ENCODE measurements around the gene HOXD10.

Gene HOXD10

GRCh38 chr2:176082824-176083751 is 33.5 kb upstream of the HOXD10 start:
- DNase-seq (ENCODE audit: low read depth in 2 of 2): no peak

GRCh38 chr2:176083796-176084261 is 32.7 kb upstream of the HOXD10 start, which contains the start of gene EVX2:
TSS of gene EVX2 (minus strand) at chr2:176083962. CDS start at chr2:176083776, 186 bp downstream.
- DNase-seq (ENCODE audit: low read depth in 2 of 2): no peak

DNA sequence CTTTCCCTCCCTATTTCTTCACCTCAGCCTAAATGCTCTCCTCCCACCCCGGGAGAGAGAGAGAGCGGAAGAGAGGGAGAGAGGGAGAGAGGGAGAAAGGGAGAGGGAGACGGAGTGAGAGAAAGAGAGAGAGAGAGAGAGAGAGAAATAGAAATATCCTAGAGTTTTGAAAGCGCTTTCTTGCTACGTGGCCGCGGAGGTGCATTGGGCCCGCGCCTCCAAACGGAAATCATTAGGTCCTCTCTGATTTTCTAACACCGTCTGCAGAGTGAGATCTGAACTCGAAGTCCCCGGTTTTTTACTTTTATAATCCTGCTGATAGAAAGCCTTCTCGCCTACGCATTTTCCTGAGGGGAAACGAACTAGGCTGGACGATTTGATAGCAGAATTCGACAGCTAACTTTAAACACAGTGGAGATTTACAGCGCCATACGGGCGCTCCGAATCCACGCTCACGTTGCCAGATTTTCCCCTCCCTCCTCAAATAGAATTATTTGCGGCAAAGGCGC is 31.9 kb upstream of the HOXD10 start:
- DNase-seq (ENCODE audit: low read depth in 2 of 2): no peak

DNA sequence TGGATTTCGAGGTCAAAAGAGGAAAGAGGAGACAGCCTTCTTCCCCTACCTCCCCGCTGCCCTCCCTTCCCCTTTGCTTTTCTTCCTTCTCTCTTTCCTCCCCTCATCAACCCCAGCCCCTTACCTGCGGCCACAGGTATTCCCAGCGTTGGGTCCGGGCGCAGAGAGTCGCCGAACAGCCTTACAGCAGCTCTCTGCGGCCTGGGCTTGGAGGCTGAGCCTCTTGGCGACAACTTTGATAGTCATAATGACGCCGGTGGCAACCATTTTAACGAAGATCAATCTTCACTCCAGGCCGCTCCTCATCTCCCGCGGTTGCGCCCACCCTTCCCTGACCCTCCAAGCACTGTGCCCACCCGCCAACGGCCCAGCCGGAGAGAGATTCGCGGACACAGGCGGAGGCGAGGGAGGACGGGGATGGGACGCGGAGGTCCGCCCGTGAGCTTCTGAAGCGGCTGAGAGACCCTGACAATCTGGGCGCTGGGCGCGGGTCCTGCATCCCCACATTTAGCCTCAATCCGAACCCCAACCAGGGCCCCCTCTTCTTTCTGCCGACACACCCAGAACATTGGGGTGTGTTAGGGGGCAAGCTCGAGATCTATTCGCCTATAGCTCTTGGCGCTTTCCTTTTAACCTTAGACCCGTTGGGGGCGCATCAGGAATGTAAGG is 31.3 kb upstream of the HOXD10 start:
- no peak for DNase-seq (ENCODE audit: low read depth in 2 of 2)

GRCh38 chr2:176085861-176086771 is 30.5 kb upstream of the HOXD10 start:
- no peak for DNase-seq (ENCODE audit: low read depth in 2 of 2)

GRCh38 chr2:176087330-176088047 is 29.1 kb upstream of the HOXD10 start:
- no peak for DNase-seq (ENCODE audit: low read depth in 2 of 2)

DNA sequence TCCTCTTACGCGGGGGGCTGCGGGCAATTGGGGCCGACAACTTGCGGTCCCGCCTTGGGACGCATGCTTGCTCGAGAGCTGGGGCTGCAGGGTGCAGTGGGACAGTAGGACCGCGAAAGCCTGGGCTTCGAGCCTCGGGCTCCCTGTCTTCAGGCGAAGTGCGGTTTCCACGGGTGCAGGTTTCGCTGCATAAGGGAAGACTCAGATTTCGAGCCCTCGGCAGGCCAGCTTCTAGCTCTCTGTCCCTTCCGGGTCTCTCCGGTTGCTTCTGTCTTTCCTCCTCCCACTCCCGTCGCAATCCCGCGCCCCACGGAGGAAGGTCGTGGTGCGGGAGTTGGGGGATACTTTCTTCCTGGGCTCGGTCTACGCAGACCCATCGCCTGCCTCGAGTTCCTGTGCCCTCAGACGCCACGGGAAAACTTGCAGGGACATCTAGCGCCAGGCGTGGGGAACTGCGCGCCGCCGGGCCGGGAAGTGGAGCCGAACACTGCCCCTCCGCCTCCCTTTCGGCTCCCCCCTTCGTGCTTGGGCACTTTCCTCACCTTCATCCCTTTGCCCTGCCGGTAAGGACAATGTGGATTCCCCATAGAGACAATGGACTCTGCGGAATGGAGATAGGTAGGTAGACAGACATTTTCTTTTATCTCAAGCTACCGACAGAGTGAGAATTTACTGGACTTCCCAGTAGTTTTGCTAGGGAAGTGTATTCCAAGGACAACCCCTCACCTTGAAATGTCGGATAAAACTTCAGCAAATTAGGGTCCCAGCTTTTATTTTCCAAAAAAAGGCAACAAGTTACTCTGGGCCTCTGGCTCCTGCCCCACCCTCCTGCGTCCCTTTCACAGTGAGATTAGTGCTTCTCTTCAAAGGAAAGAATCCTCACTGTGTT is 28.3 kb upstream of the HOXD10 start:
- no peak for DNase-seq (ENCODE audit: low read depth in 2 of 2)

DNA sequence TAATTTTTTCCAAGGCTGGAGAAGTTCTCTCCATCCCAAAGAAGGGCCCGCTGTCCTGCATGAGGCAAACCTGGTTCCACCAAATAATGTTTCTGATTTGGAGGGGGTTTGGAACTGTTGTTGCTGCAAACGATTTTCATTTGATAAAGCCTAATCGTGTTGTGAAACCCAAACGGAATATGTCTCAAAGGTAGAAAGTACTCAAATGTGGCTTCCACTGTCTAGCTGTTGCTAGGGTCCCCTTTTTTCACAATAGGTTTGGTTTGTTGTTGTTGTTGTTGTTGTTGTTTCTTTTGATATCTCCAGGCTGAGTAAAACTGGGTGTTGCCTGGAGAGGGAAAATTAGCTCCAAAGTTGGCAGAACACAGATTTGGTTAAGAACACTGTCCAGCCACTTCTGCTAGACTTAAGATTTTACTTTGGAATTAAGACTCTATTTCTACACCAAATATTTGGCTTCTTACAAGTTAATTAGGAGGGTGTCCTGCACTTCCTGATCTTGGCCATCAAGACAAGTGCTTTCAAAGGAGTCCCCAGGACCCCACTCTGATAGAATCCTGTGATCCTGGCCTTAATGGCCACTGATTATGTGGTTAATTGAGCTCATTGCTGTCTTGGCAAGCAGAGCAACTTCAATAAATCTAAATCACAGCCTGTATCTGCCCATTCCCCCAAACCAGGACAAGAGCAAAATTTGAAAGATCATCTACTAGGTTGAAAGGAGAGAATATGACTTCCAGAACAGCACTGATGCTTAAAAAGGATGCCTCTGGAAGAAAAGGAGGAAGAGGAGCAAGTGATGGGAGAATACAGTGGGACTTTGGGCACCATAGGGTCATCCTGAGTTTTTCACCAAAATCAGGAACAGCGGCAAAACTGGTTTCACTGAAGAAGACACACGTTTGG is 27.4 kb upstream of the HOXD10 start:
- DNase-seq (ENCODE audit: low read depth in 2 of 2): no peak

DNA sequence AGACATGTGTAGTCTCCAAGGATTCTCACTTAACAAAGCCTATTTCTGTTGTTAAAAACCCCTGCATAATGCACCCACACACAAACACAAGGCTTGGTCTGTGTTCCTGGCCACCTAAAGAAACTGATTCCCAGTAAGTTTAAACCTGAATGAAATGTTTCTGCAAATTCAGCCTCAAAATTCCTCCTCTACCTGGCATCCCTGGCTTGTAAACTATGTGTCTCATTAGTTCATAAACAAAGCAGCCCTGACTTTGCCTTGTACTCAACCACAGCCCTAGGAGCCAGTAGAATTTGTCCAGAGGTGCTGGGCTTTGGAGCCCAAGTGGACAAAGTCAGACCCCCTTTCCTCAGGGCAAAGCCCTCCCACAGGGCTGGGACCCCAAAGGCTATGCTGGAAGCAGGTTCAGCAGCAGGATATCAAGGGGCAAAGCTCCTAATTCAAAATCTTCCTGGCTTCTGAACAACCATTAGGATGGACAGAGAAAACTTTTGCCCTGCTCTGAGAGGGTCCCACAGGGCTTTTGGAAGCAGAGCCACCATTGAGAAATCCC is 26.7 kb upstream of the HOXD10 start:
- DNase-seq (ENCODE audit: low read depth in 2 of 2): no peak

- DNase-seq (ENCODE audit: low read depth in 2 of 2): no peak
Observed at GRCh38 chr2:176090862-176091261, 25.7 kb upstream of the HOXD10 start.

GRCh38 chr2:176091329-176092258 is 25.0 kb upstream of the HOXD10 start:
- no peak for DNase-seq (ENCODE audit: low read depth in 2 of 2)

DNA sequence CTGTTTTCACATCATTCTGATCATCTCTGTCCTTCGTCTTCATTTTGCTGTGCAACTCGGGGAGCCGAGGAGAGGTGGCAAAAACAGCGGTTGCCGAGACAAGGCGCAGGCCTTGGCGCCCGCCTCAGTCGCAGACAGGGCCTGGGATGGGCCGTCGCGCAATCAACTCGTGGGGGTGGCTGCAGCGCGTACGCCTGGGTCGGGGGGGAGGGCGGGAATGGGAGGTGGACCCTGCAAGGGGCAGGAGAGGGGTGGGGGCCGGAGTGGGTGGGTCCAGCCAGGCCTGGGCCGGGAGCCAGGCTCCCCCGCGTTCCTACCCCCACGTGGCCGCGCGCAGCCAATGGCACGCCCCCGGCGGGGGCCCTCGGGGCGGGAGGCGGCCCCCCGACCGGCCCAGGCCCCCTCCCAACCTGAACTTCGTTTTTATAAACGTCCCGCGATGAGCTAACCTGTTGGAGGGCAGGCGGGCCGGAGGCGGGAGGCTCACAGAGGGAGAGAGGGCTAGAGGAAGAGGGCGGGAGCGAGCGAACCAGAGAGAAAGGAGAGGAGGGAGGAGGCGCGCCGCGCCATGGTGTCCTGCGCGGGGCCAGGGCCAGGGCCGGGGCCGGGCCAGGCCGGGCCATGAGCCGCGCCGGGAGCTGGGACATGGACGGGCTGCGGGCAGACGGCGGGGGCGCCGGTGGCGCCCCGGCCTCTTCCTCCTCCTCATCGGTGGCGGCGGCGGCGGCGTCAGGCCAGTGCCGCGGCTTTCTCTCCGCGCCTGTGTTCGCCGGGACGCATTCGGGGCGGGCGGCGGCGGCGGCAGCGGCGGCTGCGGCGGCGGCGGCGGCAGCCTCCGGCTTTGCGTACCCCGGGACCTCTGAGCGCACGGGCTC is 24.1 kb upstream of the HOXD10 start, which contains the start of gene HOXD13:
HOXD13 (plus strand) TSS at position 452 of the 875 bp plus-strand sequence; CDS start at position 622, 170 bp downstream.
- no peak for DNase-seq (ENCODE audit: low read depth in 2 of 2)

DNA sequence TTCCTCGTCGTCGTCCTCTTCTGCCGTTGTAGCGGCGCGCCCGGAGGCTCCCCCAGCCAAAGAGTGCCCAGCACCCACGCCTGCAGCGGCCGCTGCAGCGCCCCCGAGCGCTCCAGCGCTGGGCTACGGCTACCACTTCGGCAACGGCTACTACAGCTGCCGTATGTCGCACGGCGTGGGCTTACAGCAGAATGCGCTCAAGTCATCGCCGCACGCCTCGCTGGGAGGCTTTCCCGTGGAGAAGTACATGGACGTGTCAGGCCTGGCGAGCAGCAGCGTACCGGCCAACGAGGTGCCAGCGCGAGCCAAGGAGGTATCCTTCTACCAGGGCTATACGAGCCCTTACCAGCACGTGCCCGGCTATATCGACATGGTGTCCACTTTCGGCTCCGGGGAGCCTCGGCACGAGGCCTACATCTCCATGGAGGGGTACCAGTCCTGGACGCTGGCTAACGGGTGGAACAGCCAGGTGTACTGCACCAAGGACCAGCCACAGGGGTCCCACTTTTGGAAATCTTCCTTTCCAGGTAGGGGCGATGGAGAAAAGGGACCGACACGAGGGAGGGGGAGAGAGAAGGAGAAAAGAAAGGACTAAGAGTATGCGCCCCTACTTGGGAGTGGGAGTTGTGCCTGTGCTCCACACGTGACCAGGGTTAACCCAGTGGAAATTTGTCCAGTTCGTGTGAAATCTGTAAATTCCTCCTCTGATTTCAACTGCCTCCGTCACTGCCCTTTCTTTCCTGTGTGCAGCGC is 23.3 kb upstream of the HOXD10 start:
- no peak for DNase-seq (ENCODE audit: low read depth in 2 of 2)

GRCh38 chr2:176093898-176094249 is 22.7 kb upstream of the HOXD10 start:
- no peak for DNase-seq (ENCODE audit: low read depth in 2 of 2)

DNA sequence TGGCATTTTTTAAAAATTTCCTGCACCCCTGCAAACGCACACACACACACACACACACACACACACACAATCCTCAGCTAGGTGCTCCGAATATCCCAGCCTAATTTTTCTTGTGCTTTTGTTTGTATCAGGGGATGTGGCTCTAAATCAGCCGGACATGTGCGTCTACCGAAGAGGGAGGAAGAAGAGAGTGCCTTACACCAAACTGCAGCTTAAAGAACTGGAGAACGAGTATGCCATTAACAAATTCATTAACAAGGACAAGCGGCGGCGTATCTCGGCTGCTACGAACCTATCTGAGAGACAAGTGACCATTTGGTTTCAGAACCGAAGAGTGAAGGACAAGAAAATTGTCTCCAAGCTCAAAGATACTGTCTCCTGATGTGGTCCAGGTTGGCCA is 22.2 kb upstream of the HOXD10 start:
- DNase-seq (ENCODE audit: low read depth in 2 of 2): no peak

GRCh38 chr2:176095421-176095820 is 21.2 kb upstream of the HOXD10 start:
- DNase-seq (ENCODE audit: low read depth in 2 of 2): no peak

All from stimulated activated CD8-positive, alpha-beta memory T cell treated with anti-CD3 and anti-CD28 coated beads, Interleukin-7, amount 100 ng/mL, for 1 hour (primary cell).